K562 (cell line): Measurements from ENCODE around the gene MRPL27. TPM values are rescaled to one million over a fixed set of nuclear protein-coding genes. Genes with fewer than 3 reads are reported as not detected.

Experiments
- ATAC-seq: fragments of 200-7000 bp; cut with Tn5 transposase; 3 replicates; pipeline ENCODE4 v1.9.1; 2020; ENCODE audit warnings: moderate library complexity
- BruUV-seq: library from RNA; stranded (reverse); fragments of 400-500 nt; replicated peaks from 2 replicates; lab custom pipeline; 2021; lab: Mats Ljungman, UMichigan
- CTCF ChIA-PET: fragments of 300-600 bp; formaldehyde crosslinking; extraction: SDS; loops from one replicate; lab custom pipeline; 2021; ENCODE audit warnings: low intra/inter-chr PET ratio; lab: Yijun Ruan, JAX
- POLR2A ChIA-PET: fragments of 300-600, 350-650 bp; sonication (Branson Sonifier 250); formaldehyde crosslinking; extraction: SDS; loops from one replicate; lab custom pipeline; 2021; ENCODE audit warnings: antibody characterized with exemption, inconsistent platforms; lab: Yijun Ruan, JAX
- DNase-seq, 4 experiments: peaks; one replicate each; pipeline versions ENCODE4 v3.0.0 to v3.0.0-alpha.2; 2011 to 2018; ENCODE audit warnings: low spot score in 3 of 4, mixed read lengths in 3 of 4; ENCODE audit errors: extremely low read depth in 1 of 4
- FAIRE-seq: peaks from 2 replicates; lab custom pipeline; 2011; peaks lifted over from hg19 to GRCh38; lab: Jason Lieb, UNC
- H2AFZ ChIP-seq: 2 replicates; pipeline ENCODE4 v1.6.0; 2011; ENCODE audit warnings: low read depth, low read length, control low read depth, inconsistent platforms
- H3K27ac ChIP-seq: fragments of 200-600 bp; 3 replicates; pipeline ENCODE4 v1.8.0; 2011; ENCODE audit warnings: low read depth, mild to moderate bottlenecking, control low read depth, inconsistent platforms, low read length, moderate library complexity, mixed read lengths; ENCODE audit errors: extremely low read depth
- H3K27me3 ChIP-seq, 2 experiments: fragments of 300-600 bp in 1 of 2; 2 replicates in 1 of 2; 3 replicates in 1 of 2; pipeline versions ENCODE4 v1.6.0 to v1.8.0; 2011; ENCODE audit warnings: inconsistent platforms in 2 of 2, low read length in 2 of 2, mild to moderate bottlenecking in 1 of 2, mixed read lengths in 1 of 2, moderate library complexity in 1 of 2; ENCODE audit not compliant: control insufficient read depth in 2 of 2, insufficient read depth in 2 of 2
- H3K36me3 ChIP-seq: fragments of 300-600 bp; 3 replicates; pipeline ENCODE4 v1.8.0; 2011; ENCODE audit warnings: mild to moderate bottlenecking, low read length, inconsistent platforms; ENCODE audit not compliant: control insufficient read depth, insufficient read depth
- H3K4me1 ChIP-seq, 2 experiments: fragments of 200-600 bp in 1 of 2; replicated peaks in 1 of 2; 2 replicates in 1 of 2; 3 replicates in 1 of 2; pipeline versions ENCODE4 v1.5.1 to v1.8.0; 2011; ENCODE audit warnings: inconsistent platforms in 2 of 2, low read length in 2 of 2, mild to moderate bottlenecking in 1 of 2, mixed read lengths in 1 of 2, moderate library complexity in 1 of 2; ENCODE audit not compliant: control insufficient read depth in 2 of 2, insufficient read depth in 2 of 2
- H3K4me2 ChIP-seq: 2 replicates; pipeline ENCODE4 v1.6.1; 2011; ENCODE audit warnings: low read length, control low read depth, inconsistent platforms, mixed read lengths; ENCODE audit not compliant: insufficient read depth
- H3K4me3 ChIP-seq: fragments of 200-600 bp; sonication (generic), shearing (Covaris generic); 2 replicates; pipeline ENCODE4 v1.5.1; 2016; ENCODE audit warnings: control low read depth, inconsistent platforms
- H3K79me2 ChIP-seq: fragments of 200-600 bp; 3 replicates; pipeline ENCODE4 v1.8.0; 2011; ENCODE audit warnings: low read length, inconsistent platforms; ENCODE audit not compliant: control insufficient read depth, insufficient read depth
- H3K9ac ChIP-seq, 2 experiments: 2 replicates each; pipeline versions ENCODE4 v1.6.0 to v1.6.1; 2011; ENCODE audit warnings: low read depth in 2 of 2, low read length in 2 of 2, control low read depth in 1 of 2, inconsistent platforms in 1 of 2, mild to moderate bottlenecking in 1 of 2, mixed read lengths in 1 of 2; ENCODE audit not compliant: insufficient read depth in 1 of 2
- H3K9me1 ChIP-seq: one replicate; pipeline ENCODE4 v1.6.0; 2011; ENCODE audit warnings: inconsistent platforms, mild to moderate bottlenecking, low read length, moderate library complexity; ENCODE audit not compliant: control insufficient read depth, insufficient read depth
- H3K9me3 ChIP-seq: replicated peaks from 2 replicates; pipeline ENCODE4 v1.5.1; 2011; ENCODE audit warnings: low read depth, low read length, inconsistent platforms; ENCODE audit not compliant: control insufficient read depth, insufficient read depth
- H4K20me1 ChIP-seq: replicated peaks from 2 replicates; pipeline ENCODE4 v1.6.1; 2011; ENCODE audit warnings: low read length, inconsistent platforms, mixed read lengths; ENCODE audit not compliant: control insufficient read depth, insufficient read depth
- MEIS2 ChIP-seq: fragments of 450-650 bp; IDR thresholded peaks from 2 replicates; pipeline ENCODE4 v1.6.1; 2014; ENCODE audit warnings: mild to moderate bottlenecking; ENCODE audit not compliant: partially characterized antibody
- POLR2G ChIP-seq: fragments of 200-400 bp; formaldehyde crosslinking; IDR thresholded peaks from 2 replicates; pipeline ENCODE4 v1.6.1; 2017; ENCODE audit warnings: low read depth, mild to moderate bottlenecking, antibody characterized with exemption, low read length, moderate library complexity
- RBFOX2 ChIP-seq: fragments of 200-400 bp; formaldehyde crosslinking; IDR thresholded peaks from 2 replicates; pipeline ENCODE4 v1.6.1; 2017; ENCODE audit warnings: low read depth, mild to moderate bottlenecking, low read length, moderate library complexity
- TCF7 ChIP-seq: sonication (generic); IDR thresholded peaks from 2 replicates; pipeline ENCODE4 v1.6.1; 2016; ENCODE audit warnings: antibody characterized with exemption, borderline replicate concordance
- TEAD4 ChIP-seq, 2 experiments: sonication (generic) in 1 of 2; formaldehyde crosslinking in 1 of 2; IDR thresholded peaks; 2 replicates each; pipeline versions ENCODE4 v1.6.1 to v1.8.0; 2012 to 2022; ENCODE audit warnings: borderline replicate concordance in 1 of 2, inconsistent platforms in 1 of 2, low read length in 1 of 2, mild to moderate bottlenecking in 1 of 2, missing genetic modification reagents in 1 of 2
- TRIM25 ChIP-seq: fragments of 450-650 bp; IDR thresholded peaks from 2 replicates; pipeline ENCODE4 v1.7.0; 2016; ENCODE audit warnings: borderline replicate concordance
- ZNF23 ChIP-seq: fragments of 250-450 bp; sonication (Bioruptor Pico); IDR thresholded peaks from 2 replicates; pipeline ENCODE4 v1.4.0; 2020; ENCODE audit warnings: mild to moderate bottlenecking
- ZNF696 ChIP-seq: fragments of 250-450 bp; sonication (Bioruptor Pico); conservative IDR thresholded peaks from 2 replicates; pipeline ENCODE4 v1.4.0; 2020; ENCODE audit warnings: mild to moderate bottlenecking, moderate library complexity
- WGBS: fragments of 100-300 bp; shearing (Covaris generic); methylation state at CpG from one replicate; pipeline ENCODE4 v1.1.6; 2016; ENCODE audit warnings: low coverage, mixed read lengths; ENCODE audit not compliant: insufficient coverage; ENCODE audit errors: missing lambda C conversion rate; 5-methylcytosine and 5-hydroxymethylcytosine counted together
- in situ Hi-C: fragments of 300-500 bp; cut with MboI; formaldehyde crosslinking; loops from 4 replicates; pipeline ENCODE4 v1.15.0; 2018; ENCODE audit warnings: inconsistent platforms, mixed read lengths
- intact Hi-C: fragments of 100-400 bp; cut with micrococcal nuclease; formaldehyde crosslinking; loops from 2 replicates; pipeline ENCODE4 v1.14.2; 2022
- polyA plus RNA-seq, 8 experiments: library from polyadenylated mRNA; depleted of rRNA in 4 of 8; stranded (reverse) in 5 of 8; unstranded in 3 of 8; fragments of >200 nt; fragmentation: Nextera tagmentation in 2 of 8; fragmentation: Illumina TruSeq in 1 of 8; extraction: Ambion mirVana in 2 of 8; extraction: Trizol in 1 of 8; gene quantifications; 2 replicates each; pipeline versions ENCODE4 v1.2.1 to v1.2.3, GENCODE V29; 2011 to 2014; ENCODE audit warnings: inconsistent platforms in 1 of 8, missing spikeins in 1 of 8
- total RNA-seq, 7 experiments: library from RNA; depleted of rRNA in 6 of 7; stranded (reverse); fragments of >200 nt in 6 of 7; fragmentation: Illumina TruSeq in 2 of 7; extraction: Trizol in 2 of 7; gene quantifications; 2 replicates each; pipeline versions ENCODE4 v1.2.1 to v1.2.3, GENCODE V29; 2011 to 2021; ENCODE audit warnings: low replicate concordance in 1 of 7
- TF ChIP-seq, protein P1 (sequence below): fragments of 450-650 bp; IDR thresholded peaks from 2 replicates; pipeline ENCODE4 v1.6.1; 2016; ENCODE audit warnings: low read depth, mild to moderate bottlenecking, moderate library complexity

Gene MRPL27
- total and polyA plus RNA-seq, 9 of the 15 experiments (the other 6 are each of a cell fraction or from before 2014, with no cell fraction given), result 96.3 to 401 (median 142) TPM

DNA sequence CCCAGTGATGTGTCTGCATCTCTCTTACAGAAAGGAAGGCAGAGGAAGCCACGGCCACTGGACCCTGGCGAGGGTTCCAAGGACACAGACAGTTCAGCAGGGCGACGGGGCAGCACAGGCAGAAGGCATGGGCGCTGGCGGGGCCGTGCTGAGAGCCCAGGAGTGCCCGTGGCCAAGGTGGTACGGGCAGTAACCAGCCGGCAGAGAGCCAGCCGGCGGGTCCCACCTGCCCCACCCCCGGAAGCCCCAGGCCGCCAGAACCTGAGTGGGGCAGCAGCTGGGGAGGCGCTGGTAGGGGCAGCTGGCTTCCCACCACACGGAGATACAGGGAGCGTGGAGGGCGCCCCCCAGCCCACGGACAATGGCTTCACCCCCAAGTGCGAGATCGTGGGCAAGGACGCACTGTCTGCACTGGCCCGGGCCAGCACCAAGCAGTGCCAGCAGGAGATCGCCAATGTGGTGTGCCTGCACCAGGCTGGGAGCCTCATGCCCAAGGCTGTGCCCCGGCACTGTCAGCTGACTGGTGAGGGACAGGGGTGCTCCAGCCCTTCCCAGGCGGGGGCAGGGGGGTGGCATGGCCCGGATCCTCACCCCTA is 19.3 kb downstream of the MRPL27 start:
- H3K27me3 ChIP-seq, result no peaks in the 10 kb centered on the region; a peak in 1 of 5 replicates
- no peak overlapping the region for H3K4me3 ChIP-seq
- TF ChIP-seq ZNF696 (CRISPR knock-in tag) (no peak), POLR2G (peak; percentile 65), TCF7 (no peak), RBFOX2 (peak; percentile 13), MEIS2 (no peak), TEAD4 (IDR thresholded peaks at IDR 0.05; ENCODE audit: low read length) (no peak), TEAD4 (CRISPR knock-in tag; IDR thresholded peaks at IDR 0.05; ENCODE audit: borderline replicate concordance) (no peak), TRIM25 (no peak), ZNF23 (CRISPR knock-in tag) (no peak)
- TF ChIP-seq, protein P1, sequence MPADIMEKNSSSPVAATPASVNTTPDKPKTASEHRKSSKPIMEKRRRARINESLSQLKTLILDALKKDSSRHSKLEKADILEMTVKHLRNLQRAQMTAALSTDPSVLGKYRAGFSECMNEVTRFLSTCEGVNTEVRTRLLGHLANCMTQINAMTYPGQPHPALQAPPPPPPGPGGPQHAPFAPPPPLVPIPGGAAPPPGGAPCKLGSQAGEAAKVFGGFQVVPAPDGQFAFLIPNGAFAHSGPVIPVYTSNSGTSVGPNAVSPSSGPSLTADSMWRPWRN, result no peak
- ChIA-PET CTCF (no interaction called here), POLR2A (interaction anchor here (0.6 to 0.8 kb wide), 2 partner anchors 18 to 63 kb away, joined by 3 to 4 read pairs; no protein-coding TSS in a partner anchor)
- H3K4me2 ChIP-seq, result no peak overlapping the region
- BruUV-seq, result no TSS peak
- in situ Hi-C loops, result no loop called here
- DNase-seq, result no peak
- H3K27ac ChIP-seq, result no peak overlapping the region
- peaks cover 3% of the 10 kb centered on the region for H3K9me1 ChIP-seq
- H2AFZ ChIP-seq, result no peak overlapping the region
- peaks cover 0 to 28% of the 10 kb centered on the region in 2 experiments; a peak in 2 of 5 replicates for H3K4me1 ChIP-seq
- H3K9ac ChIP-seq, result no peak overlapping the region
- intact Hi-C loops, result no loop called here
- peaks cover 46% of the 10 kb centered on the region; the same call in 2 of the 3 replicates for H3K36me3 ChIP-seq
- H4K20me1 ChIP-seq, result no peaks in the 10 kb centered on the region; the same call in 1 of the 2 replicates
- no peak for FAIRE-seq
- no peak for ATAC-seq
- no peaks in the 10 kb centered on the region for H3K79me2 ChIP-seq
- WGBS, result 86% methylated on average over 9 of the region's 27 CpGs
- no peaks in the 10 kb centered on the region for H3K9me3 ChIP-seq
